ENCODE data around the gene EXOSC5. TPM values are rescaled to one million over a fixed set of nuclear protein-coding genes. Genes with fewer than 3 reads are reported as not detected.

The EXOSC5 gene
- total and polyA plus RNA-seq, 9 of the 15 experiments (the other 6 are each of a cell fraction or from before 2014, with no cell fraction given) = 10.9 to 75.5 (median 37.8) TPM

DNA sequence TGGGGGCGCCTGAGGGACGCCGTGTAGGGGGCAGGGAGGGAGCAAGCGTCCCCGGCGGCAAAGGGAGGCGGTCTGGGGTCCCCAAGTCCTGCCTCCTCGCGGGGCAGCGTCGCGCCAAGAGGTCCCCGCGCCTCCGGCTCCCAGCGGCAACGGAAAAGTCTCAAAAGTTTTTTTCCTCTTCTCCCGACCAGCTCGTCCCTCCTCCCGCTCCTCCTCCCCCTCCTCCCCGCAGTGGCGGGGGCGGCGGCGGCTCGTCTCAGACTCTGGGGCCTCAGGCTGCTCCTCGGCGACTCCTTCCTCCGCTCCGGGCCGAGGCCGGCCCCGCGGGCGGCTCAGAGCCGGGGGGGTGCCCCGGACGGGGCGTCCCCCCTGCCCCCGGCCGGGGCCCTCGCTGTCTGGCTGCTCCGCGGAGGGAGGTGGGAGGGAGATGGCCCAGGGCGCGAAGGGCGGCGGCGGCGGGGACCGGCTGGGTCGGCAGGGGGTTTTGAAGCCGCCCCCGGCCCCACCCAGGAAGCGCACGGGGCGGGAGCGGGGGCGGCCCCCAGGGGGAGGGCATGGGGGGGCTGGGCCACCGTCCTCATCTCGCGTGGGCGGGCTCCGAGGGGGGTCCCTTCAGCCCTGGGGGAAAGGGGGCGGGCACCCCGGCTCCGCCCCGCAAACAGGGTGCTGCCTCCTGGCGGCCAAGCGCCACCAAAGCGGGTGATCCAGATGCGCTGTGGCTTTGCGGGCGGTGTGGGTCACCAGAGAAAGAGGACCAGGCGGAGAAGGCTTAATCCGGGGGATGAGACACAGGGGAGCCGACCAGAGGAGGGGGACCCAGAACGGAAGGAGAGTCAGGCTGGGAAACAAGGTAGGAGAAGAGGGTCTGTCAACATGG, 43.5 kb downstream of the EXOSC5 start, which contains the start of gene TGFB1 (continued):
- TF ChIP-seq, protein P1, sequence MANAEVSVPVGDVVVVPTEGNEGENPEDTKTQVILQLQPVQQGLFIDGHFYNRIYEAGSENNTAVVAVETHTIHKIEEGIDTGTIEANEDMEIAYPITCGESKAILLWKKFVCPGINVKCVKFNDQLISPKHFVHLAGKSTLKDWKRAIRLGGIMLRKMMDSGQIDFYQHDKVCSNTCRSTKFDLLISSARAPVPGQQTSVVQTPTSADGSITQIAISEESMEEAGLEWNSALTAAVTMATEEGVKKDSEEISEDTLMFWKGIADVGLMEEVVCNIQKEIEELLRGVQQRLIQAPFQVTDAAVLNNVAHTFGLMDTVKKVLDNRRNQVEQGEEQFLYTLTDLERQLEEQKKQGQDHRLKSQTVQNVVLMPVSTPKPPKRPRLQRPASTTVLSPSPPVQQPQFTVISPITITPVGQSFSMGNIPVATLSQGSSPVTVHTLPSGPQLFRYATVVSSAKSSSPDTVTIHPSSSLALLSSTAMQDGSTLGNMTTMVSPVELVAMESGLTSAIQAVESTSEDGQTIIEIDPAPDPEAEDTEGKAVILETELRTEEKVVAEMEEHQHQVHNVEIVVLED (CRISPR knock-in tag; IDR thresholded peaks at IDR 0.05) = no peak
- TF ChIP-seq ZBTB17 (CRISPR knock-in tag; IDR thresholded peaks at IDR 0.05) = no peak
- TF ChIP-seq ZNF699 (CRISPR knock-in tag; IDR thresholded peaks at IDR 0.05; ENCODE audit: insufficient replicate concordance) = no peak
- no peak for TF ChIP-seq ZNF311 (CRISPR knock-in tag; IDR thresholded peaks at IDR 0.05)
- no peak for TF ChIP-seq ZNF764 (CRISPR knock-in tag; IDR thresholded peaks at IDR 0.05; ENCODE audit: low read depth)
- TF ChIP-seq, protein P2, sequence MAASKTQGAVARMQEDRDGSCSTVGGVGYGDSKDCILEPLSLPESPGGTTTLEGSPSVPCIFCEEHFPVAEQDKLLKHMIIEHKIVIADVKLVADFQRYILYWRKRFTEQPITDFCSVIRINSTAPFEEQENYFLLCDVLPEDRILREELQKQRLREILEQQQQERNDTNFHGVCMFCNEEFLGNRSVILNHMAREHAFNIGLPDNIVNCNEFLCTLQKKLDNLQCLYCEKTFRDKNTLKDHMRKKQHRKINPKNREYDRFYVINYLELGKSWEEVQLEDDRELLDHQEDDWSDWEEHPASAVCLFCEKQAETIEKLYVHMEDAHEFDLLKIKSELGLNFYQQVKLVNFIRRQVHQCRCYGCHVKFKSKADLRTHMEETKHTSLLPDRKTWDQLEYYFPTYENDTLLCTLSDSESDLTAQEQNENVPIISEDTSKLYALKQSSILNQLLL (CRISPR knock-in tag; IDR thresholded peaks at IDR 0.05; ENCODE audit: borderline replicate concordance) = no peak
- no peak for TF ChIP-seq SRSF3 (IDR thresholded peaks at IDR 0.05; ENCODE audit: insufficient read depth, low read length)
- TF ChIP-seq MEIS2 (IDR thresholded peaks at IDR 0.05; ENCODE audit: partially characterized antibody) = no peak
- TF ChIP-seq NCOA6 (IDR thresholded peaks at IDR 0.05) = no peak
- TF ChIP-seq MED1 (CRISPR knock-in tag; IDR thresholded peaks at IDR 0.05; ENCODE audit: borderline replicate concordance) = no peak
- peak; percentile 76 for TF ChIP-seq ETV5 (CRISPR knock-in tag; IDR thresholded peaks at IDR 0.05; ENCODE audit: low read depth)
- TF ChIP-seq ZEB2 (IDR thresholded peaks at IDR 0.05) = no peak
- no peak for TF ChIP-seq ZNF197 (CRISPR knock-in tag; IDR thresholded peaks at IDR 0.05; ENCODE audit: low read depth)
- TF ChIP-seq RAD21 (CRISPR knock-in tag; conservative IDR thresholded peaks at IDR 0.05 in 1 of 2, IDR thresholded peaks at IDR 0.05 in 1 of 2) = peak; percentile 36 to 69
- TF ChIP-seq, protein P3, sequence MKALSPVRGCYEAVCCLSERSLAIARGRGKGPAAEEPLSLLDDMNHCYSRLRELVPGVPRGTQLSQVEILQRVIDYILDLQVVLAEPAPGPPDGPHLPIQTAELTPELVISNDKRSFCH (CRISPR knock-in tag; IDR thresholded peaks at IDR 0.05) = no peak
- TF ChIP-seq, protein P3 (tag; IDR thresholded peaks at IDR 0.05) = no peak
- TF ChIP-seq TRIM24 (IDR thresholded peaks at IDR 0.05) = no peak
- no peak for TF ChIP-seq CAMTA2 (CRISPR knock-in tag; conservative IDR thresholded peaks at IDR 0.05)
- no peak for TF ChIP-seq ZNF3 (CRISPR knock-in tag; IDR thresholded peaks at IDR 0.05)
- no peak for TF ChIP-seq ZNF830 (CRISPR knock-in tag; IDR thresholded peaks at IDR 0.05)
- TF ChIP-seq, protein P4, sequence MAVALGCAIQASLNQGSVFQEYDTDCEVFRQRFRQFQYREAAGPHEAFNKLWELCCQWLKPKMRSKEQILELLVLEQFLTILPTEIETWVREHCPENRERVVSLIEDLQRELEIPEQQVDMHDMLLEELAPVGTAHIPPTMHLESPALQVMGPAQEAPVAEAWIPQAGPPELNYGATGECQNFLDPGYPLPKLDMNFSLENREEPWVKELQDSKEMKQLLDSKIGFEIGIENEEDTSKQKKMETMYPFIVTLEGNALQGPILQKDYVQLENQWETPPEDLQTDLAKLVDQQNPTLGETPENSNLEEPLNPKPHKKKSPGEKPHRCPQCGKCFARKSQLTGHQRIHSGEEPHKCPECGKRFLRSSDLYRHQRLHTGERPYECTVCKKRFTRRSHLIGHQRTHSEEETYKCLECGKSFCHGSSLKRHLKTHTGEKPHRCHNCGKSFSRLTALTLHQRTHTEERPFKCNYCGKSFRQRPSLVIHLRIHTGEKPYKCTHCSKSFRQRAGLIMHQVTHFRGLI (CRISPR knock-in tag; IDR thresholded peaks at IDR 0.05) = no peak
- no peak for TF ChIP-seq POLR2B (IDR thresholded peaks at IDR 0.05; ENCODE audit: low read depth, partially characterized antibody)
- 0 out of 2 replicates have a peak, but pooled peaks have one; percentile 23 for TF ChIP-seq EP300 (IDR thresholded peaks at IDR 0.05; ENCODE audit: low read length)
- TF ChIP-seq L3MBTL2 (IDR thresholded peaks at IDR 0.05) = peak; percentile 92
- no peak for TF ChIP-seq NR1H2 (CRISPR knock-in tag; IDR thresholded peaks at IDR 0.05)
